H7 (cell line): ENCODE measurements around the gene NMNAT3. TPM values are rescaled to one million over a fixed set of nuclear protein-coding genes. Genes with fewer than 3 reads are reported as not detected.

Experiments used
- DNase-seq: peaks from one replicate; pipeline ENCODE4 v3.0.0; 2012
- H3K27me3 ChIP-seq: 2 replicates; pipeline ENCODE4 v1.6.0; 2011; ENCODE audit warnings: mild to moderate bottlenecking, low read length; ENCODE audit not compliant: control insufficient read depth, insufficient read depth
- H3K36me3 ChIP-seq: replicated peaks from 2 replicates; pipeline ENCODE4 v1.5.1; 2011; ENCODE audit warnings: low read length; ENCODE audit not compliant: control insufficient read depth, insufficient read depth
- H3K4me3 ChIP-seq: 2 replicates; pipeline ENCODE4 v1.5.1; 2011; ENCODE audit warnings: low read depth, mild to moderate bottlenecking, control low read depth, low read length, moderate library complexity; ENCODE audit not compliant: insufficient read depth
- total RNA-seq: library from RNA; depleted of rRNA; stranded (reverse); fragments of >200 nt; shearing (Covaris generic); gene quantifications from 2 replicates; pipeline ENCODE4 v1.2.3, GENCODE V29; 2014

Gene NMNAT3
- total RNA-seq, 1 experiment from 2014 or later: 4.7 TPM

- Histone ChIP-seq H3K27me3 (no peaks in the 10 kb centered on the region; the same call in 1 of the 2 replicates), H3K4me3 (no peak overlapping the region), H3K36me3 (no peaks in the 10 kb centered on the region)
- no peak for DNase-seq
These were observed 43.6 kb downstream of the NMNAT3 start for GRCh38 chr3:139634111-139634635.

GRCh38 chr3:139633511-139633910 lies 44.3 kb downstream of the NMNAT3 start:
- H3K27me3 ChIP-seq: no peaks in the 10 kb centered on the region; the same call in 1 of the 2 replicates
- no peak for DNase-seq
- no peak overlapping the region for H3K4me3 ChIP-seq
- no peaks in the 10 kb centered on the region for H3K36me3 ChIP-seq

GRCh38 chr3:139630542-139630941 lies 47.2 kb downstream of the NMNAT3 start:
- H3K27me3 ChIP-seq: no peaks in the 10 kb centered on the region; the same call in 1 of the 2 replicates
- no peak overlapping the region for H3K4me3 ChIP-seq
- no peak for DNase-seq
- no peaks in the 10 kb centered on the region for H3K36me3 ChIP-seq

- Histone ChIP-seq H3K4me3 (no peak overlapping the region), H3K36me3 (no peaks in the 10 kb centered on the region), H3K27me3 (no peaks in the 10 kb centered on the region)
- peak; percentile 36 for DNase-seq
These were observed 48.7 kb downstream of the NMNAT3 start for GRCh38 chr3:139629033-139629432.

- Histone ChIP-seq H3K36me3 (no peaks in the 10 kb centered on the region), H3K4me3 (no peak overlapping the region), H3K27me3 (no peaks in the 10 kb centered on the region)
- DNase-seq: no peak
These were observed 50.0 kb downstream of the NMNAT3 start for GRCh38 chr3:139627759-139628158.

- H3K36me3 ChIP-seq: no peaks in the 10 kb centered on the region
- no peak overlapping the region for H3K4me3 ChIP-seq
- H3K27me3 ChIP-seq: no peaks in the 10 kb centered on the region
- no peak for DNase-seq
These were observed 57.3 kb downstream of the NMNAT3 start for GRCh38 chr3:139620438-139620837.

- no peaks in the 10 kb centered on the region for H3K36me3 ChIP-seq
- DNase-seq: no peak
- no peak overlapping the region for H3K4me3 ChIP-seq
- H3K27me3 ChIP-seq: no peaks in the 10 kb centered on the region
These were observed 58.3 kb downstream of the NMNAT3 start for GRCh38 chr3:139619484-139619883.

GRCh38 chr3:139617672-139618268 lies 60.0 kb downstream of the NMNAT3 start:
- no peak overlapping the region for H3K4me3 ChIP-seq
- no peaks in the 10 kb centered on the region for H3K36me3 ChIP-seq
- H3K27me3 ChIP-seq: no peaks in the 10 kb centered on the region
- no peak for DNase-seq

GRCh38 chr3:139611528-139611927 lies 66.2 kb downstream of the NMNAT3 start:
- H3K4me3 ChIP-seq: no peak overlapping the region
- H3K36me3 ChIP-seq: no peaks in the 10 kb centered on the region
- H3K27me3 ChIP-seq: no peaks in the 10 kb centered on the region
- no peak for DNase-seq

DNA sequence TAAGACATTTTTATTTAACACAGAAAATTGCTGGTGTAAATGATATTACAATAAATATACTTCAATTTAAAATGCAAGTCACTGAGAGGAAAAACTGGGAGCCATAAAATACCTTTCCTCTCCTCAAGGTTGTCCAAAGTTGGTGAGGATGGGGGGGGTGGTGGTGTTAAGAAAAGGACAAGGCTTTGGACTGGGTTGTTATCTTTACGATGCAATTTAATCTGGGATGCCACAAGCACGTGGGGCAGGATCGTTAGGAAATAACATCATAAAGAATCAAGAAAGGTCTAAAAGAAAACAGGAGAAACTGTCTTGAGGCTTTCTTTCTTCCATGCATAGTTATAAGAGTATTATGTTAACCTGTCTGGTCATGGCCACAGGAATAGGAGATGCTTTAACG lies 66.9 kb downstream of the NMNAT3 start:
- no peak overlapping the region for H3K4me3 ChIP-seq
- DNase-seq: no peak

DNA sequence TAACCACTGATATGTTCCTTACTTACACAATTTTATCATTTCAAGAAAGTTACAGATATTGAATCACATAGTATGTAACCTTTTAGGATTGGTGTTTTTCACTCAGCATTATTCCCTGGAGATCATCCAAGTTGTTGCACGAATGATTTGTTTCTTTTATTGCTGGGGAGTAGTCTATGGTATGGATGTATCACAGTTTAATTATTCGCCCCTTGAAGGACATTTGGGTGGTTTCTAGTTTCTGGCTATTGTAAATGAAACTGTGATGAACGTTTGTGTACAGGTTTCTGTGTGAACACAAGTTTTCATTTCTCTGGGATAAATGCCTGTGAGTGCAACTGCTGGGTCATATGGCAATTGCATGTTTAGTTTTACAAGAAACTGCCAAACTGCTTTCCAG lies 68.8 kb downstream of the NMNAT3 start:
- DNase-seq: no peak
- no peak overlapping the region for H3K4me3 ChIP-seq
- no peaks in the 10 kb centered on the region for H3K36me3 ChIP-seq
- H3K27me3 ChIP-seq: no peaks in the 10 kb centered on the region

More for the DNA sequence above, 66.9 kb downstream of the NMNAT3 start:
- Histone ChIP-seq H3K27me3 (no peaks in the 10 kb centered on the region), H3K36me3 (no peaks in the 10 kb centered on the region)

DNA sequence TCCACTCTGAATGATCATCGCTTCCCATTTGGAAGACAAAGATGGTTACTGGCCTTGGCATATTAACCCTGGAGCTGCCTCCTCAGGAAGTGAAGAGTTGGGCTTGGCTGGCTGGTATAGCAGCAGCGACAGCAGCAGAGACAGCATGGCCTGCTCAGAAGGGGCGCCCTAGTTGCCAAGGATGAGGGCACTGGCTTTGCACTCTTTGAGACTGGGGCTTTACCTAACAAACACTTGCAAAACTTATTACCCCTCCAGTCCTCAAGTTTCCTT lies 69.7 kb downstream of the NMNAT3 start:
- no peak for DNase-seq
- Histone ChIP-seq H3K27me3 (no peaks in the 10 kb centered on the region), H3K4me3 (no peak overlapping the region), H3K36me3 (no peaks in the 10 kb centered on the region)

- Histone ChIP-seq H3K36me3 (no peaks in the 10 kb centered on the region), H3K4me3 (no peak overlapping the region), H3K27me3 (no peaks in the 10 kb centered on the region)
- DNase-seq: no peak
These were observed 70.3 kb downstream of the NMNAT3 start for GRCh38 chr3:139607257-139608107.

GRCh38 chr3:139602003-139602402 lies 75.8 kb downstream of the NMNAT3 start:
- Histone ChIP-seq H3K36me3 (no peaks in the 10 kb centered on the region), H3K4me3 (no peak overlapping the region), H3K27me3 (no peaks in the 10 kb centered on the region)
- DNase-seq: no peak

GRCh38 chr3:139601191-139601961 lies 76.4 kb downstream of the NMNAT3 start:
- H3K4me3 ChIP-seq: no peak overlapping the region
- H3K36me3 ChIP-seq: no peaks in the 10 kb centered on the region
- H3K27me3 ChIP-seq: no peaks in the 10 kb centered on the region
- no peak for DNase-seq
